NCI-H2029 treated with DMSO at 0.1 percent for 48 hours (cell line): Measurements from ENCODE around the gene ESYT2.
"Not testable (repeated sequence)": the region's sequence is repeated elsewhere in the genome, so short reads cannot be mapped to it uniquely, and the experiment has no call there.

ENCODE experiments used
- DNase-seq: peaks from one replicate; lab custom pipeline; 2025; lab: John Stamatoyannopoulos, UW

Gene ESYT2

DNA sequence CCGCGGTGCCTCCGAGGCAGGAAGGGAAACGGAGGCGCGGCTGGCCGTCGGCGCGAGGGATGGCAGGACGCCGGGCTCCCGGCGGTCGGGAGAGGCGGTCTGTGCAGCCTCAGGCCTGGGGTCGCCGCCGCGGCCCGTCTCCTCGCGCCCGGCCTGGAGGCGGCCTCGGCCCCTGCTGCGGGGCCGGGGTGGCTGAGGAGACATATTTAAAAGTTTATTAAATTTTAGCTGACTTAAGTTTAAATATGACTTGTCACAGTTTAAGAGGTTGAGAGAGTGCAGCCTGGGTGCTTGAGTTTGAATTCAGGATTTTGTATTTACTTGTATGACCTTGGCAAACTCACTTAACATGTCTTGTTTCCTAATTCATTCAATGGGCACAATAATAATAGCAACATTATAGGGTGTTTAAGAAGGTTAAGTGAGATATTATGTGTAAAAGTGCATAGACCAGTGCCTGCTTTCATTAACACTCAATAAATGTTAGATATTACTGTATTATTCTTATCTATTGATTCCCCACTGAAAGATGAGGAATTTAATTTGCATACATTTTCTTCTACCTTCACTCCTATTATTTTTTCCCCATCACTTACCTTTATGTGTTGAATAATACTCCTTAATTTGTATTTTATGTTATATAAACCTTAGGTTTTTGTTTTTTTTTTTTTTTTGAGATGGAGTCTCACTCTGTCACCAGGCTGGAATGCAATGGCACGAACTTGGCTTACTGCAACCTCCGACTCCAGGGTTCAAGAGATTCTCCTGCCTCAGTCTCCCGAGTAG is 27.8 kb upstream of the ESYT2 start:
- DNase-seq: no peak

DNA sequence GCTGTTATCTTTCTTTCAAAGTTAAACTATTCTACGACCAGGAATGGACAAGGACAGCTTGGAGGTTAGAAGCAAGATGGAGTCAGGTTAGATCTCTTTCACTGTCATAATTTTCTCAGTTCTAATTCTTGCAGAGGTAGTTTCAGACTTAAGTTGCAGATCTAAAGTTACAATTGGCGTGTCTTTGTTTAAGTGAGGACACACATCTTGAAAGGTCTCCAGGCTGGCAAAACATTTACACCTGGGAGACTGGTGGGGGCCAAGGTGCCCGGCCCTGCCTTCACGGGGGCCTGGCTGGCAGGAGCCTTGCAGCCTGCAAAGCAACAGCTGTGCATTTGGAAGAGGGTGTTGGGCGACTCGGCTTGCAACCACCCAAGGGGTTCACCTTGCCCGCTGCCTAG is 25.4 kb upstream of the ESYT2 start:
- DNase-seq: no peak

- no peak for DNase-seq
Observed at GRCh38 chr7:158850545-158851102, 21.3 kb upstream of the ESYT2 start.

DNA sequence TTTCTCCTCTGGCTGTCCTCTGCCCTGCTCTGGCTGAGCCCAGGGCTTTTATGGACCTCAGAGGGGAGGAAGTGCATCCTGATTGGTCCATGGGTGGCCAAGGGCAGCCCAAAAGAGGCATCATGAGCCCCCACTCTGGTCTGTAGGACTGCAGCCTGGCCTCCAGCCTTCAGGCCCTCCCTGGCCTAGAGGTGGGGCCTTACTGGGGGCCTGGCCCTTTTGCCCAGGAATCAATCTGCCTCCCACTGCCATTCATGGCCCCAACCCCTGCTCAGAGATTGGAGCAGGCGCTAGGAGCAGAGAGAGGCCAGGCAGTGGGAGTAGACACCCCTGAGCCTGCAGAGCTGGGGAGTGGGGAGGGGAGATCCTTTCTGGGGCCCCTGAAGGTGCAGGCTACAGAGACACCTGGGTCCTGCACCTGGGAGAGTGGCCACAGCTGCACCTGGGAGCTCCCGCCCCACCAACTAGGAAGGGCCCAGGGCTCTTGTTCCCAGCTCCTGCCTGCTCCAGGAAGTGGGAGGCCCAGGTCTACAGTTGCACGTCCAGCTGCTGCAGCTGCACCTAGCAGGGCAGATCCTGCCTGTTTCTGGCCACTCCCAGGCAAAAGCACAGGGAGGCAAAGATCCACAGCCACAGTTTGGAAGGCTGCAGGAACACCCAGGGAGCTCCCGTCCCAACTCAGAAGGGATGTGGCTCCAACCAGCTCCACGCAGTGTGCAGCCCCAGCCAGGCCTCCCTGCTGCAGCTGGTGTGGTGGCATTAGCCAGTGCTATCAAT is 20.6 kb upstream of the ESYT2 start:
- DNase-seq: no peak

DNA sequence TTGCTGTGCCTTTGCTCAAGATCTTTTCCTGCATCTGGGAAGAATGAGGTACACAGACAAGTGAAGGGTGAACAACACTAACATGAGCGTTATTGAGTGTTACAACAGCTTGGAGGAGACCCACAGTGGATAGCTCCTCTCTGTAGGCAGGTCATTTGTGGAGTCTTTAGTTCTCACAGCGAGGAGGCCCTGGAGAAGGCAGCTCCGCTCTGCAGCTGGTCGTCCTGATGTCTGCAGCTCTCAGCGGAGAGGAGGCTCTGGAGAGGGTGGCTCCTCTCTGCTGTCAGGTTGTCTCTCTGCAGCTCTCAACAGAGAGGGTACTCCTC is 20.1 kb upstream of the ESYT2 start:
- DNase-seq: no peak

- DNase-seq: no peak
Observed at GRCh38 chr7:158847451-158847866, 18.1 kb upstream of the ESYT2 start.

DNA sequence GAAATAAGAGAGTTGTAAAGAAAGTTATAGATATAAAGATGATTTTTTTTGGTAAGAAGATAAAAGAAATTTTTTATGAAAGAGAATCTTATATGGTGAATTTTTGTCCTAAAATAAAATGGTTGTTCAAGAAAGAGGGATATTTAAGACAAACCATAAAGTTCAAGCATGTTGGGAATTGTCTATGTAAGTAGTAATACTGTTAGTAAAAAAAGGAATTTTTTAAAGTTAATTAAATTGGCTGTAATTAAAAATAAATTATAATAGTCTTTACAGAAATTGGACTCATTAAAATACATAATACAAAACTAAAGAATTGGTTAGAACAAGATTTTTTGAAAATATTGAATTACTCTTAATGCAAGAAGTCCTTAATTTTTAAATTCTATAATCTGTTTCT is 17.0 kb upstream of the ESYT2 start:
- DNase-seq: no peak

- no peak for DNase-seq
Observed at GRCh38 chr7:158843771-158844170, 14.5 kb upstream of the ESYT2 start.

DNA sequence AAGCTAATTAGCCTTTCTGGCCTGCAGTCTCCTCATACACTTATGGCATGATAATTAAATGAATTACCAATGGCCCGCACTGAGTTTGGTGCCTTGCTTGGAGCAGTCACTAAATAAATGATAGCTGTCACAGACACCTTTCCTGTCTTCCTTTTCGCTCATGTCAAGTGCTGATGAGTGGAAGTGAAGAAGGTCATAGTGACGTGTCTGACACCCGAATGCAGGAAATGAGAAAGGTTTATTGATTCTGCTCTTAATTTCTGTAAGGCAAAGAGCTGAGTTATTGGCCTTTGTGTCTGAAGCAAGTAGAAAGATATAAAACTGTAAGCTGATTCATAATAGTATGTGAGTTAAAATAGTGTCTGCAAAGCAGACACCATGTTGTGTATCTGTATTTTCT is 13.2 kb upstream of the ESYT2 start:
- DNase-seq: no peak

DNA sequence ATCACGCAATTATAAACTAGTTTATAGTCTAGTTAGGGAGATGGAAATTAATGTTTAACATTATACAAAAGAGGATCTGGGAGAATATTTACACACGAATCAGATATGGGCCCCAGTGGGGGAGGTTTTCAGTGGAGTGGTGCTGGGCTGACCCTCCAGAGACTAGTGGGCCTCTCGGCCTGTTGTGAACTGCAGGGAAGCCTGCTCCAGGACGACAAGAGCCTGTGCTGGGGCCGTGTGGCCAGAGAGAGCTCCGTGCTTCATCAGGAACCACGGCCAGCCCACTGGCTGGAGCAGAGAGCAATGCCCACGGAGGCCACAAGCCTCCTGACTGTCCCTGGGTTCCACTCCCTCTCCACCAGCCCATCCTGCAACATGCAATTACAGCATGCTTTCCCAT is 11.3 kb upstream of the ESYT2 start:
- DNase-seq: no peak

DNA sequence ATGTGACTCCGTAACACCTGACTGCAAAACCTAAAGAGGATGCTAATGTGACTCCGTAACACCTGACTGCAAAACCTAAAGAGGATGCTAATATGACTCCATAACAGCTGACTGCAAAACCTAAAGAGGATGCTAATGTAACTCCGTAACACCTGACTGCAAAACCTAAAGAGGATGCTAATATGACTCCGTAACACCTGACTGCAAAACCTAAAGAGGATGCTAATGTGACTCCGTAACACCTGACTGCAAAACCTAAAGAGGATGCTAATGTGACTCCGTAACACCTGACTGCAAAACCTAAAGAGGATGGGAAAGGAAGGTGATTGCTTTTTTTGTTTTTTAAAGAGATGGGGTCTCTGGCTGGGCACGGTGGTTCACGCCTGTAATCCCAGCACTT is 9.9 kb upstream of the ESYT2 start:
- DNase-seq: not testable (repeated sequence)

- no peak for DNase-seq
Observed at GRCh38 chr7:158837790-158838637, 8.7 kb upstream of the ESYT2 start.

GRCh38 chr7:158836692-158837091 is 7.4 kb upstream of the ESYT2 start:
- no peak for DNase-seq

DNA sequence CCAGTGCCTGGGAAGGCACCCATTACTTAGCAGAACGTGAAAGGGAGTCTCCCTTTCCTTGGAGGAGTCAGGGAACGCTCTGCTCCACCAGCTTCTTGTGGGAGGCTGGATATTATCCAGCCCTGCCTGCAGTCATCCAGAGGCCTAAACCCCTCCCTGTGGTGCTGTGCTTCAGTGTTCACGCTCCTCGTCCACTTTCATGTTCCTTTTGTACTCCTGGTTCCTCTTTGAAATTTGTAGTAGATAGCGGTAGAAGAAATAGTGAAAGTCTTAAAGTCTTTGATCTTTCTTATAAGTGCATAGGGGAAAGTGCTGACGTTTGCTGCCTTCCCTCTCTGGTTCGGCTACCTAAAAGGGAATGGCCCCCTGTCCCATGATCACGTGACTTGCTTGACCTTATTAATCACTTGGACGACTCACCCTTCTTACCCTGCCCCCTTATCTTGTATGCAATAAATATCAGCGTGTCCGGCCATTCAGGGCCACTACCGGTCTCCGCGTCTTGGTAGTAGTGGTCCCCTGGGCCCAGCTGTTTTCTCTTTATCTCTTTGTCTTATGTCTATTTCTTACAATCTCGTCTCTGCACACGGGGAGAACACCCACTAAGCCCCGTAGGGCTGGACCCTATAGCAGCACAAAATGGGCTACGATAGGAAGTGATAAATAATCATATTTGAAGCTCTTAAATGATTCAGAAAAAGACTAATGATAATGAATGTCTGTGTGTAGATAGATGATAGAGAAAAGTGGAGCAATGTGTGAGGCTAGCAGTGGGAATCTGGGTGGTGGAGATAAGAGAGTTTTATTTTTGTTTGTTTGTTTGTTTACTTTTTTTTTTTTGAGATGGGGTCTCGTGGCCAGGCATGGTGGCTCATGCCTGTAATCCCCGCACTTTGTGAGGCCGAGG is 5.8 kb upstream of the ESYT2 start:
- DNase-seq: no peak

- no peak for DNase-seq
Observed at GRCh38 chr7:158832994-158833393, 3.7 kb upstream of the ESYT2 start.

GRCh38 chr7:158831738-158832091 is 2.4 kb upstream of the ESYT2 start:
- no peak for DNase-seq

- DNase-seq: no peak
Observed at GRCh38 chr7:158830211-158830723, 958 bp upstream of the ESYT2 start.

- DNase-seq: no peak
Observed at GRCh38 chr7:158829021-158829341, 328 bp downstream of the ESYT2 start.

DNA sequence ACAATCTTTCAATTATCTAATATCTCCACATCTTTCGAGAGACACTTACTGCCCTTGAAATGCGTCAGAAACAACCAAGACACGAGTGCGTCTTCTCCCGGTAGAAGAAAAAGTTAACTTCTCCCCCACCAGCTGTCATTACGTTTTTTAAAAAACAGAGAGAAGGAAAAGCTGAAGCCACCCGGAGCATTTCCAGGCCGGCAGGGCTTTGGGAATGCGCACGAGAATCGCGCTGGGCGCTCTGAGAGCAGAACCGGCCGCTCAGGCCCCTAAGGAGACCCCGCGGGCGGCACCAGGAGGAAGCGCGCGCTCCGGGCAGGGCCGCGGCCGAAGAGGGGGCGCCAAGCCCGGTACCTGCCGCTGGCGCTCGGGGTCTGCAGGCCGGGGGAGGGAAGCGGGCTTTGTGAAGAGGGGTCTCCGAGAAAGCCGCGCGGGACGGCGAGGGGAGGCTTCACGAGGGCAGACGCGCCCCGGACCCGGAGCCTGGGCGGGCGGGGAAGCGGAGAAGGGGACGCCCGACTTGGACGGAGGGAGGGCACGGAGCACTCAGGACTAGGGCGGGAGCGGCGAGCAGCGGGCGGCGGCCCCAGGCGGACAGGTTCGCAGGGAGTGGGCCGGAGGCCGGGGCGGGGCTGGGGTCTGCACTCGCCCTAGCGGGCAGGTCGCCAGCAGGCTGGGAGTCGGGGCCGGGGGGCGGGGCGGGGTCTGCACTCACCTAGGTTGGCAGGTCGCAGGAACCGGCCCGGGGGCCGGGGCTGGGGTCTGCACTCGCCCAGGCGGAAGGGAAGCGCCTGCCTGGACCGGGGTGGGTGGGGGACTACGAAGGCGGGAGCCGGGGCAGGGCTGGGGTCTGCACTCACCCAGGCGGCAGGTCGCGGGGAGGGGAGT is 932 bp downstream of the ESYT2 start:
- no peak for DNase-seq

DNA sequence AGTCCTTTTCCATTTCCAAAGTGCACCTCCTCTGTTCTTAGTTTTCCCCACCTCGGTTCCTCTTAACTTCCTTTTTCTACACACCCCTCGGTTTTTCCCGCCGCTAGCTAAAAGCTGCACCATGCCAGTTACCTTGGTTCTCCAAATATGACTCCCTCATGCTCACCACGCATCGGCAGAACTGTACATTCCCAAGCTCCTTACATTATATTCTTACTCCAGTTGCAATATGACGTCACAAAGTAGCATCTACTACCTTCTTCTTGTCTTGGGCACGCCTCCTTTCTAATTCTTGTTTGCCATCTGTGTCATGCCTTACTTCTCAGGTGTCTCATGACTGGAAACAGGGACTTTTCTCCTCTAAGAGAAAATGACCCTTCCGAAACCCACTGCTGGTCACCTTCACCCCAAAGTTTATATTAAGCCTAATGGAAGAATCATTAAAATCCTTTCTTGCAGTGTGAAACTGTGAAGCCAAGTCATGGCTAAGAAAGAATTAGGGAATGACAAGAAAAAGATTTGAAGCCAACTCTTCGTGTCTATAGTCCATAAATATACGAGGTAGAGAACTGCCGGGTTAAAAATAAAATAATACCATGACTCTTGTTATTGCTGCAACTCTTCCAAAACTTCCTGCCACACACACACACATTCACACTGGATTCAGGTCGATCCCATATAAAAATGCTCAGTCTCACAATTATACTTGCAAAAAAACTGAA is 1.7 kb downstream of the ESYT2 start:
- DNase-seq: no peak
